ENCODE results near the gene PPP6R3.

GRCh38 chr11:68543594-68543993 is 83.0 kb downstream of the PPP6R3 start:
- TF ChIP-seq POLR2AphosphoS5 (IDR thresholded peaks at IDR 0.05; ENCODE audit: insufficient read depth, low read depth, low read length) (no peak), CTCF (IDR thresholded peaks at IDR 0.05; ENCODE audit: extremely low read depth in 1 of 2, insufficient read depth in 1 of 2, low read depth in 1 of 2, low read length in 2 of 2) (no peak), POLR2A (IDR thresholded peaks at IDR 0.05; ENCODE audit: low read depth, low read length) (no peak)

Data from endothelial cell of umbilical vein (primary cell).